ENCODE data around the gene ZNF516. TPM values are rescaled to one million over a fixed set of nuclear protein-coding genes. Genes with fewer than 3 reads are reported as not detected.
A peak's percentile ranks its signal among the peaks of the same experiment; 100 is the strongest.

The ZNF516 gene
- total RNA-seq, 1 donor from 2014 or later, result 83.2 TPM

GRCh38 chr18:76389716-76390115, 105.3 kb downstream of the ZNF516 start:
- peaks cover 14% of the 10 kb centered on the region for H3K27me3 Mint-ChIP-seq (ENCODE audit: unreplicated experiment)
- H3K9me3 Mint-ChIP-seq (ENCODE audit: unreplicated experiment), result no peaks in the 10 kb centered on the region
- no peak overlapping the region for H3K4me3 Mint-ChIP-seq (ENCODE audit: unreplicated experiment)
- no peak for TF ChIP-seq CTCF (IDR thresholded peaks at IDR 0.05; ENCODE audit: unreplicated experiment)
- peaks cover 11% of the 10 kb centered on the region for H3K4me1 Mint-ChIP-seq (ENCODE audit: unreplicated experiment)
- H3K36me3 Mint-ChIP-seq (ENCODE audit: low read depth, unreplicated experiment), result peaks cover 27% of the 10 kb centered on the region
- no peak overlapping the region for H3K27ac Mint-ChIP-seq (ENCODE audit: unreplicated experiment)
- no peak for DNase-seq (ENCODE audit: low spot score)

- peaks cover 11% of the 10 kb centered on the region for H3K4me1 Mint-ChIP-seq (ENCODE audit: unreplicated experiment)
- H3K9me3 Mint-ChIP-seq (ENCODE audit: unreplicated experiment), result no peaks in the 10 kb centered on the region
- no peak overlapping the region for H3K27ac Mint-ChIP-seq (ENCODE audit: unreplicated experiment)
- H3K4me3 Mint-ChIP-seq (ENCODE audit: unreplicated experiment), result no peak overlapping the region
- TF ChIP-seq CTCF (IDR thresholded peaks at IDR 0.05; ENCODE audit: unreplicated experiment), result no peak
- no peak for DNase-seq (ENCODE audit: low spot score)
- peaks cover 14% of the 10 kb centered on the region for H3K27me3 Mint-ChIP-seq (ENCODE audit: unreplicated experiment)
- H3K36me3 Mint-ChIP-seq (ENCODE audit: low read depth, unreplicated experiment), result peaks cover 26% of the 10 kb centered on the region
Measured at GRCh38 chr18:76388891-76389423, 106.1 kb downstream of the ZNF516 start.

GRCh38 chr18:76388261-76388660, 106.8 kb downstream of the ZNF516 start:
- peaks cover 18% of the 10 kb centered on the region for H3K27me3 Mint-ChIP-seq (ENCODE audit: unreplicated experiment)
- no peak for TF ChIP-seq CTCF (IDR thresholded peaks at IDR 0.05; ENCODE audit: unreplicated experiment)
- peaks cover 26% of the 10 kb centered on the region for H3K36me3 Mint-ChIP-seq (ENCODE audit: low read depth, unreplicated experiment)
- no peaks in the 10 kb centered on the region for H3K9me3 Mint-ChIP-seq (ENCODE audit: unreplicated experiment)
- peaks cover 17% of the 10 kb centered on the region for H3K4me1 Mint-ChIP-seq (ENCODE audit: unreplicated experiment)
- no peak for DNase-seq (ENCODE audit: low spot score)
- H3K27ac Mint-ChIP-seq (ENCODE audit: unreplicated experiment), result no peak overlapping the region
- no peak overlapping the region for H3K4me3 Mint-ChIP-seq (ENCODE audit: unreplicated experiment)

GRCh38 chr18:76387608-76388007, 107.4 kb downstream of the ZNF516 start:
- no peak overlapping the region for H3K4me3 Mint-ChIP-seq (ENCODE audit: unreplicated experiment)
- TF ChIP-seq CTCF (IDR thresholded peaks at IDR 0.05; ENCODE audit: unreplicated experiment), result no peak
- peaks cover 18% of the 10 kb centered on the region for H3K27me3 Mint-ChIP-seq (ENCODE audit: unreplicated experiment)
- H3K4me1 Mint-ChIP-seq (ENCODE audit: unreplicated experiment), result peaks cover 22% of the 10 kb centered on the region
- peaks cover 27% of the 10 kb centered on the region for H3K36me3 Mint-ChIP-seq (ENCODE audit: low read depth, unreplicated experiment)
- no peak overlapping the region for H3K27ac Mint-ChIP-seq (ENCODE audit: unreplicated experiment)
- no peaks in the 10 kb centered on the region for H3K9me3 Mint-ChIP-seq (ENCODE audit: unreplicated experiment)
- no peak for DNase-seq (ENCODE audit: low spot score)

GRCh38 chr18:76386886-76387285, 108.2 kb downstream of the ZNF516 start:
- DNase-seq (ENCODE audit: low spot score), result no peak
- Mint-ChIP-seq H3K4me1 (ENCODE audit: unreplicated experiment) (peaks cover 19% of the 10 kb centered on the region), H3K27ac (ENCODE audit: unreplicated experiment) (peak overlapping the region; percentile 36), H3K4me3 (ENCODE audit: unreplicated experiment) (no peak overlapping the region), H3K27me3 (ENCODE audit: unreplicated experiment) (peaks cover 16% of the 10 kb centered on the region), H3K9me3 (ENCODE audit: unreplicated experiment) (no peaks in the 10 kb centered on the region), H3K36me3 (ENCODE audit: low read depth, unreplicated experiment) (peaks cover 26% of the 10 kb centered on the region)
- no peak for TF ChIP-seq CTCF (IDR thresholded peaks at IDR 0.05; ENCODE audit: unreplicated experiment)
